Suprapubic skin (tissue), 4 donors: ENCODE data around the gene ELMO3. TPM values are rescaled to one million over a fixed set of nuclear protein-coding genes. Genes with fewer than 3 reads are reported as not detected.

Source experiments
- DNase-seq, 2 donors: peaks; one replicate each; pipeline ENCODE4 v3.0.0-alpha.2; 2019; ENCODE audit warnings: low spot score in 2 of 2
- H3K27ac ChIP-seq: fragments of 200-600 bp; sonication (generic); one replicate; pipeline ENCODE4 v1.5.1; 2019
- H3K27me3 ChIP-seq: fragments of 200-600 bp; sonication (generic); one replicate; pipeline ENCODE4 v1.5.1; 2019
- H3K36me3 ChIP-seq: fragments of 200-600 bp; sonication (generic); one replicate; pipeline ENCODE4 v1.5.1; 2019
- H3K4me1 ChIP-seq: fragments of 200-600 bp; sonication (generic); one replicate; pipeline ENCODE4 v1.5.1; 2019
- H3K4me3 ChIP-seq: fragments of 200-600 bp; sonication (generic); one replicate; pipeline ENCODE4 v1.5.1; 2019; ENCODE audit warnings: mild to moderate bottlenecking
- H3K9me3 ChIP-seq: fragments of 200-600 bp; sonication (generic); one replicate; pipeline ENCODE4 v1.5.1; 2019
- CTCF ChIP-seq, 2 donors: fragments of 200-600 bp in 1 of 2; fragments of 450-650 bp in 1 of 2; sonication (generic) in 1 of 2; IDR thresholded peaks; one replicate each; pipeline ENCODE4 v1.5.1; 2016 to 2019; ENCODE audit warnings: antibody characterized with exemption in 2 of 2, mild to moderate bottlenecking in 1 of 2, moderate library complexity in 1 of 2
- EP300 ChIP-seq: sonication (generic); formaldehyde crosslinking; IDR thresholded peaks from one replicate; pipeline ENCODE4 v1.6.1; 2017; ENCODE audit warnings: antibody characterized with exemption
- POLR2A ChIP-seq, 2 donors: fragments of 450-650 bp; IDR thresholded peaks; one replicate each; pipeline ENCODE4 v1.6.1; 2017; ENCODE audit warnings: antibody characterized with exemption in 2 of 2, mild to moderate bottlenecking in 2 of 2, moderate library complexity in 2 of 2
- POLR2AphosphoS5 ChIP-seq, 3 donors: sonication (generic); formaldehyde crosslinking; IDR thresholded peaks; one replicate each; pipeline ENCODE4 v1.6.1; 2017; ENCODE audit warnings: antibody characterized with exemption in 3 of 3
- WGBS: methylation state at CpG from one replicate; pipeline ENCODE4 v1.1.5; 2018; 5-methylcytosine and 5-hydroxymethylcytosine counted together
- total RNA-seq, 4 donors: library from RNA; depleted of rRNA; stranded (reverse); fragments of >200 nt; gene quantifications; one replicate each; pipeline ENCODE4 v1.1.0, GENCODE V29; 2016

Gene ELMO3
- total RNA-seq, 4 donors from 2014 or later = 48.0 to 77.6 (median 56.7) TPM

- no peak overlapping the region for H3K4me3 ChIP-seq
- WGBS = 70% methylated on average over 4 of the region's 4 CpGs
- peaks cover 27% of the 10 kb centered on the region for H3K27me3 ChIP-seq
- peaks cover 45% of the 10 kb centered on the region for H3K4me1 ChIP-seq
- H3K36me3 ChIP-seq = no peaks in the 10 kb centered on the region
- no peak for TF ChIP-seq EP300
- no peak for TF ChIP-seq CTCF (IDR thresholded peaks at IDR 0.05)
- TF ChIP-seq POLR2A (IDR thresholded peaks at IDR 0.05) = no peak
- TF ChIP-seq POLR2AphosphoS5 (IDR thresholded peaks at IDR 0.05) = no peak
- no peak overlapping the region for H3K27ac ChIP-seq
- H3K9me3 ChIP-seq = no peaks in the 10 kb centered on the region
- no peak for DNase-seq
Observed at GRCh38 chr16:67250045-67250327, 51.1 kb downstream of the ELMO3 start.

GRCh38 chr16:67252609-67253497 lies 53.9 kb downstream of the ELMO3 start:
- DNase-seq = peak in 1 of 2 donors; percentile 51
- Histone ChIP-seq H3K36me3 (no peaks in the 10 kb centered on the region), H3K4me1 (peaks cover 16% of the 10 kb centered on the region), H3K27ac (no peak overlapping the region), H3K4me3 (no peak overlapping the region), H3K9me3 (no peaks in the 10 kb centered on the region), H3K27me3 (peaks cover 27% of the 10 kb centered on the region)
- no peak for TF ChIP-seq CTCF (IDR thresholded peaks at IDR 0.05)
- TF ChIP-seq POLR2A (IDR thresholded peaks at IDR 0.05) = no peak
- TF ChIP-seq POLR2AphosphoS5 (IDR thresholded peaks at IDR 0.05) = no peak
- WGBS = 75% methylated on average over 4 of the region's 4 CpGs

Other genes starting within 250 kb of the ELMO3 start
- 1 to 10 TPM in 3 of 4 donors, not detected in 1; 1.4 to 2.2 (median 1.5) TPM for gene CES3, start 237.9 kb upstream of the ELMO3 start, total RNA-seq
- gene CES4A, start 210.5 kb upstream of the ELMO3 start, total RNA-seq = 100 to 1,000 TPM in 2 of 4 donors, 10 to 100 TPM in 2; 47.2 to 148 (median 99.9) TPM
- 10 to 100 TPM; 28.2 to 68.3 (median 46.6) TPM for gene CBFB, start 170.0 kb upstream of the ELMO3 start, total RNA-seq
- 10 to 100 TPM; 44.0 to 60.9 (median 53.1) TPM for gene PHAF1, start 89.2 kb upstream of the ELMO3 start, total RNA-seq
- 1 to 10 TPM; 7.5 to 9.7 (median 9.0) TPM for gene B3GNT9, start 48.1 kb upstream of the ELMO3 start, total RNA-seq
- gene TRADD, start 39.2 kb upstream of the ELMO3 start, total RNA-seq = 10 to 100 TPM; 25.9 to 34.4 (median 28.7) TPM
- 100 to 1,000 TPM in 1 of 4 donors, 10 to 100 TPM in 3; 45.0 to 134 (median 58.8) TPM for gene FBXL8, start 39.2 kb upstream of the ELMO3 start, total RNA-seq
- gene HSF4, start 34.4 kb upstream of the ELMO3 start, total RNA-seq = 100 to 1,000 TPM in 2 of 4 donors, 10 to 100 TPM in 2; 56.5 to 351 (median 102) TPM
- 100 to 1,000 TPM in 2 of 4 donors, 10 to 100 TPM in 2; 64.3 to 116 (median 90.5) TPM for gene NOL3, start 28.6 kb upstream of the ELMO3 start, total RNA-seq
- 10 to 100 TPM; 14.2 to 30.0 (median 17.3) TPM for gene MATCAP1, start 15.2 kb upstream of the ELMO3 start, total RNA-seq
- 1 to 10 TPM in 3 of 4 donors, under 1 TPM in 1; 0.45 to 2.0 (median 1.9) TPM for gene EXOC3L1, start 9.0 kb upstream of the ELMO3 start, total RNA-seq
- gene E2F4, start 7.0 kb upstream of the ELMO3 start, total RNA-seq = 100 to 1,000 TPM in 1 of 4 donors, 10 to 100 TPM in 3; 92.6 to 106 (median 96.8) TPM
- 10 to 100 TPM; 32.8 to 46.8 (median 40.0) TPM for gene TMEM208, start 28.0 kb downstream of the ELMO3 start, total RNA-seq
- 10 to 100 TPM in 3 of 4 donors, 1 to 10 TPM in 1; 7.7 to 28.8 (median 15.3) TPM for gene FHOD1, start 48.4 kb downstream of the ELMO3 start, total RNA-seq
- under 1 TPM; 0.26 to 0.64 (median 0.43) TPM for gene SLC9A5, start 49.8 kb downstream of the ELMO3 start, total RNA-seq
- 10 to 100 TPM; 13.8 to 36.8 (median 26.9) TPM for gene PLEKHG4, start 80.4 kb downstream of the ELMO3 start, total RNA-seq
- under 1 TPM in 1 of 4 donors, not detected in 3; 0.25 TPM for gene KCTD19, start 127.6 kb downstream of the ELMO3 start, total RNA-seq
- under 1 TPM in 2 of 4 donors, not detected in 2; 0.42 to 0.56 TPM for gene LRRC36, start 127.7 kb downstream of the ELMO3 start, total RNA-seq
- gene TPPP3, start 194.4 kb downstream of the ELMO3 start, total RNA-seq = 100 to 1,000 TPM in 3 of 4 donors, 10 to 100 TPM in 1; 47.6 to 182 (median 121) TPM
- 10 to 100 TPM; 14.0 to 31.0 (median 23.8) TPM for gene ZDHHC1, start 217.3 kb downstream of the ELMO3 start, total RNA-seq
- 100 to 1,000 TPM in 1 of 4 donors, 10 to 100 TPM in 3; 45.6 to 164 (median 69.1) TPM for gene HSD11B2, start 232.0 kb downstream of the ELMO3 start, total RNA-seq